BE2C (cell line): Measurements from ENCODE around the gene STX3. TPM values are rescaled to one million over a fixed set of nuclear protein-coding genes. Genes with fewer than 3 reads are reported as not detected.

Experiments
- DNase-seq: peaks from one replicate; pipeline ENCODE4 v3.0.0-alpha.2; 2020
- H3K27me3 ChIP-seq: fragments of 250-450 bp; sonication (Bioruptor Pico); 2 replicates; pipeline ENCODE4 v1.5.1; 2020; ENCODE audit warnings: mild to moderate bottlenecking
- H3K36me3 ChIP-seq: fragments of 250-450 bp; sonication (Bioruptor Pico); 2 replicates; pipeline ENCODE4 v1.5.1; 2020; ENCODE audit warnings: mild to moderate bottlenecking
- H3K4me1 ChIP-seq: fragments of 250-450 bp; sonication (Bioruptor Pico); 2 replicates; pipeline ENCODE4 v1.5.1; 2020
- H3K4me3 ChIP-seq: 2 replicates; pipeline ENCODE4 v1.5.1; 2011; ENCODE audit warnings: low read depth, low read length
- H3K9me3 ChIP-seq: fragments of 250-450 bp; sonication (Bioruptor Pico); 2 replicates; pipeline ENCODE4 v1.5.1; 2020
- polyA plus RNA-seq: library from polyadenylated mRNA; unstranded; fragments of >200 nt; gene quantifications from one replicate; pipeline ENCODE4 v1.2.1, GENCODE V29; 2012; ENCODE audit warnings: low read depth, missing spikeins; ENCODE audit not compliant: insufficient read length, insufficient read depth
- TF ChIP-seq, protein P1 (sequence below): IDR thresholded peaks from 2 replicates; pipeline ENCODE4 v1.5.1; 2012; ENCODE audit warnings: mild to moderate bottlenecking, low read depth, low read length

The STX3 gene
- 7.8 TPM for polyA plus RNA-seq

DNA sequence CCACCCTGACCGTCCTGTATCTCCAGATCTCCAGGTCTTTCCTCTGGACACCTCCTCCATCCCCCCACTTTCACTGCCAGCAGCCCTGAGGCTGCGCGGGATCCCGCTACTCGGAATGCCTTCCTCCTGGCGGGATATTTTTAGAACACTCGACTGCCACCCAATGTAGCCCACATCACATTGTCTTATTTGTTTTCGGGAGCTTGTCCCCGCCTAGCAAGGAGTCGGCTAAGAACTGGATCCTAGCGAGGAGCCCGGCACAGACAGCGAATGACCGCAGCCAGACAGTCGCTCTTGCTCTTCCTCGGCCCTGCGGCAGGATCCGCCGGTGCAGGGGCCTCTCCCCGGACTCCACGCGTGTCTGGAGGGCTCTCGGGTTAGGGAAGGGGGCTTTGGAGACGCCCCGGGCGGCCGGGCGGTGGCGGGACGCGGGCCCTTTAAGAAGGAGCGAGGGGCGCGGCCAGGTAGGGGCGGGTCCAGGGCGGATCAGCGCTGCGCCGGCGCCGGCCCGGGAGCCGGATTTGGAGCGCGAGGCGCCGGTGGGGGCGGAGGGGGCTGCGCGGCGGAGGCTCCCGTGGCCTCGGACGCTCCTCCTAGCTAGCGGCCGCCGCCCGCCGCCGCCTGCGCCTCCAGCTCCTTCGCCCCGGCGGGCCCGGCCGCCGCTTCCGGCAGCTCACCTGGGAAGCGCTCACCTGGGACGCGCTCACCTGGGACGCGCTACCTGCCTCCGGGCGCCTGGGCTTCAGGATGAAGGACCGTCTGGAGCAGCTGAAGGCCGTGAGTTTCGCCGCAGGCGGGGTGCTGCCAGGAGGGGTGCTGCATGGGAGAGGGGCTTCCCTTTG lies at the start of gene STX3:
TSS of gene STX3 (plus strand) at position 518 of the 842 bp plus-strand sequence. CDS start at position 748, 230 bp downstream.
- H3K4me3 ChIP-seq, result peak within 1 kb of the TSS; percentile 59
- DNase-seq, result peak; percentile 16
- no peaks in the 10 kb centered on the region for H3K36me3 ChIP-seq
- TF ChIP-seq, protein P1, sequence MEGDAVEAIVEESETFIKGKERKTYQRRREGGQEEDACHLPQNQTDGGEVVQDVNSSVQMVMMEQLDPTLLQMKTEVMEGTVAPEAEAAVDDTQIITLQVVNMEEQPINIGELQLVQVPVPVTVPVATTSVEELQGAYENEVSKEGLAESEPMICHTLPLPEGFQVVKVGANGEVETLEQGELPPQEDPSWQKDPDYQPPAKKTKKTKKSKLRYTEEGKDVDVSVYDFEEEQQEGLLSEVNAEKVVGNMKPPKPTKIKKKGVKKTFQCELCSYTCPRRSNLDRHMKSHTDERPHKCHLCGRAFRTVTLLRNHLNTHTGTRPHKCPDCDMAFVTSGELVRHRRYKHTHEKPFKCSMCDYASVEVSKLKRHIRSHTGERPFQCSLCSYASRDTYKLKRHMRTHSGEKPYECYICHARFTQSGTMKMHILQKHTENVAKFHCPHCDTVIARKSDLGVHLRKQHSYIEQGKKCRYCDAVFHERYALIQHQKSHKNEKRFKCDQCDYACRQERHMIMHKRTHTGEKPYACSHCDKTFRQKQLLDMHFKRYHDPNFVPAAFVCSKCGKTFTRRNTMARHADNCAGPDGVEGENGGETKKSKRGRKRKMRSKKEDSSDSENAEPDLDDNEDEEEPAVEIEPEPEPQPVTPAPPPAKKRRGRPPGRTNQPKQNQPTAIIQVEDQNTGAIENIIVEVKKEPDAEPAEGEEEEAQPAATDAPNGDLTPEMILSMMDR, result no peak
- no peaks in the 10 kb centered on the region for H3K9me3 ChIP-seq
- peaks cover 16% of the 10 kb centered on the region for H3K27me3 ChIP-seq
- no peaks in the 10 kb centered on the region for H3K4me1 ChIP-seq

DNA sequence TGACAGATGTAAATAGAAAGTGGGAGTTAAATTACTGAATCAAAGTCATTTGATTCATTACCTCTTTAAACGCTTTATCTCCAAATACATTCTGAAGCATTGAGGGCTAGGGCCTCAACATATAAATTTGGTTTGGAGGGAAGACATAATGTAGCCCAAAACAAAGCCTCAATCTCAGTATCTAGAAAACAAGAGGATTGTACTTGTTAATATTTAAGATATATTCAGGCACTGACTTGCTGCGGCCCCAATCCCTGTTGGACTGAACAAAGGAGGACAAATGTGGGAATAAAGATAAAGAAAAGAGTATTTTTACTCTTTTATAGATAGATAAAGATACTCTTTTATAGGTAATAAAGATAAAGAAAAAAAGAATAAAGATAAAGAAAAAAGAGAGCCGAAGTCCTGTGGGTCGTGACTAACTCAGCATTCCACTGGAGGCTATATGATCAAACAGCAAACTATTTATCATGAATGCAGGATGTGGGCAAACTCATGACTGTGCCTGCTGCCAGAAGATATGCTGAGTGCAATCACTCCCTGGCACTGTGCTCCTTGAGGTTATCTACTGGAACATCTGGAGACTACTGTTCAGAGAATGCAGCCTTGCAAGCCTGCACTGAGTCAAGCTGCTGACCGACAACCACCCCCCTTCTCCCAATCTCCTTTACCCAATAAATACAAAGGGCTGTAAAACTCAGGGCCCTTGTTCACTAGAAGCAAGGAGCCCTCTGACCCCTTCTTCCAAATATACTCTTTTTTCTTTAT lies 48.5 kb upstream of the STX3 start:
- Histone ChIP-seq H3K36me3 (no peaks in the 10 kb centered on the region), H3K9me3 (no peaks in the 10 kb centered on the region), H3K4me1 (no peaks in the 10 kb centered on the region), H3K27me3 (no peaks in the 10 kb centered on the region), H3K4me3 (no peak overlapping the region)
- TF ChIP-seq, protein P1, result no peak
- no peak for DNase-seq

DNA sequence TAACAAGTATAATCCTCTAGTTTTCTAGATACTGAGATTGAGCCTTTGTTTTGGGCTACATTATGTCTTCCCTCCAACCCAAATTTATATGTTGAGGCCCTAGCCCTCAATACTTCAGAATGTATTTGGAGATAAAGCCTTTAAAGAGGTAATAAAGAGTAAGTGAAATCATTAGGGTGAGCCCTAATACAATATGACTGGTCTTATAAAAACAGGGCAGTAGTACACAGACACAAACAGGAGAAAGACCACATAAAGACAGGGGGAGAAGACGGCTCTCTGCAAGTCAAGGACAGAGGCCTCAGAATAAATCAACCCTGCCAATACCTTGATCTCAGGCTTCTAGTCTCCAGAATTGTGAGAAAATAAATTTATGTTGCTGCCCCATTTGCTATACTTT lies 47.8 kb upstream of the STX3 start:
- TF ChIP-seq, protein P1, result no peak

DNA sequence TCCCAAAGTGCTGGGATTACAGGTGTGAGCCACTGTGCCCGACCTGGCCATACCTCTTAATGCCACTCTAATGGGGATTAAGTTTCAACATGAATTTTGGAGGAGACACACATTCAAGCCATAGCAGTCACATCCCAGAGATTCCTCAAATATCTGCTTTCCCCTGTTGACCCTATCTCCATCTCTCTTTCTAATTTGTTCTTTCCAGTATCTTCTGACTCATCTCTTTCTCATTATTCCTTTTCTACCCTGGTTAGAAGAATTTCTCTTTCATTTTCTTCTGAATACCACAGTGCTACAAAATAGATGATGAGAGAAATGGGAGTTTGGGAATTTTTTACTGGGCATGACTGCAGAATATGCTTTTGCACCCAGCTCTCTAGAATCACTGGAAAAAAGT lies 46.6 kb upstream of the STX3 start:
- DNase-seq, result no peak
- Histone ChIP-seq H3K27me3 (no peaks in the 10 kb centered on the region), H3K4me1 (no peaks in the 10 kb centered on the region), H3K9me3 (no peaks in the 10 kb centered on the region), H3K36me3 (no peaks in the 10 kb centered on the region), H3K4me3 (no peak overlapping the region)
- TF ChIP-seq, protein P1, result no peak

More for the DNA sequence above, 47.8 kb upstream of the STX3 start:
- no peak for DNase-seq
- no peaks in the 10 kb centered on the region for H3K4me1 ChIP-seq
- no peaks in the 10 kb centered on the region for H3K9me3 ChIP-seq
- no peak overlapping the region for H3K4me3 ChIP-seq
- H3K27me3 ChIP-seq, result no peaks in the 10 kb centered on the region
- no peaks in the 10 kb centered on the region for H3K36me3 ChIP-seq

DNA sequence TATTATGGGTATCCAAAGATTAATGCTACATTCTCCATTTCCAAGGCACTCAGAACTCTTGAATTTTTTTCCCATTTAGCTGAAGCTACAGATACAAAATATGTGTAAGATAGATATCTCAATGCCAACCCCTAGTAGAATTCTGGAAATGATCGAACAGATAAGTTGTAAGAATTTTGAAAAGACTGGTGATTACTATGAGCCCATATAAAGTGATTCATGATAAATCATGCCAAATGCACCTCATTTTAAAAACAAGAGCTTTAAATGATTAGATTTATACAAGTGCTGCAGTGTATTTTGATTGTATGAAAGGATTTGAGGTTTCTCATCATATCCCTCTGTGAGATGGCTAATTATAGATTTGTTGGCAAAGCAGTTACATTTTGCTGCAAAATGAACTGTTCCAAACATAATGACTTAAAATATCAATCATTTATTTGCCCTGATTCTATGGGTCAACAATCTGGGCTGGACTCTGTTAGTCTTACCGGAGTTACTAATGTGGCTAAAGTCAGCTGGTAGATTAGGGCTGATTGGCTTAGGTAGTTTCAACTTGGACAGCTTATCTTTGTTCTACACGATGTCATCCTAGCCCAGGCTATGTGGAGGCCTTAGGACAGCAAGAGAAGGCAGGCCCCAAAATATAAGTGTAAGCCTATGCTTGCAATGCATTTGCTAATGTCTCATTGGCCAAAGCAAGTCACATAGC lies 44.9 kb upstream of the STX3 start:
- H3K4me1 ChIP-seq, result no peaks in the 10 kb centered on the region
- DNase-seq, result no peak

More for the DNA sequence above, 44.9 kb upstream of the STX3 start:
- Histone ChIP-seq H3K9me3 (no peaks in the 10 kb centered on the region), H3K27me3 (no peaks in the 10 kb centered on the region), H3K4me3 (no peak overlapping the region), H3K36me3 (no peaks in the 10 kb centered on the region)
- TF ChIP-seq, protein P1, result no peak
